ENCODE results near the gene ZEB2.

Gene ZEB2

GRCh38 chr2:144503242-144503641 lies 16.7 kb downstream of the ZEB2 start:
- Histone ChIP-seq H3K4me3 (replicated peaks; ENCODE audit: low read depth, low read length) (no peak overlapping the region), H3K27me3 (replicated peaks; ENCODE audit: control insufficient read depth, insufficient read depth, low read length) (peaks cover 3% of the 10 kb centered on the region), H3K36me3 (ENCODE audit: control insufficient read depth, insufficient read depth, low read length) (no peaks in the 10 kb centered on the region)
- no peak for DNase-seq (ENCODE audit: extremely low read depth, insufficient read length)
- TF ChIP-seq CTCF (IDR thresholded peaks at IDR 0.05; ENCODE audit: insufficient read depth, low read length, poor library complexity, severe bottlenecking), result no peak

- Histone ChIP-seq H3K27me3 (replicated peaks; ENCODE audit: control insufficient read depth, insufficient read depth, low read length) (peaks cover 3% of the 10 kb centered on the region), H3K36me3 (ENCODE audit: control insufficient read depth, insufficient read depth, low read length) (no peaks in the 10 kb centered on the region), H3K4me3 (replicated peaks; ENCODE audit: low read depth, low read length) (no peak overlapping the region)
- no peak for TF ChIP-seq CTCF (IDR thresholded peaks at IDR 0.05; ENCODE audit: insufficient read depth, low read length, poor library complexity, severe bottlenecking)
- DNase-seq (ENCODE audit: extremely low read depth, insufficient read length), result no peak
Observed at GRCh38 chr2:144502369-144502768, 17.6 kb downstream of the ZEB2 start.

GRCh38 chr2:144501627-144502026 lies 18.3 kb downstream of the ZEB2 start:
- no peak overlapping the region for H3K4me3 ChIP-seq (replicated peaks; ENCODE audit: low read depth, low read length)
- peaks cover 3% of the 10 kb centered on the region for H3K27me3 ChIP-seq (replicated peaks; ENCODE audit: control insufficient read depth, insufficient read depth, low read length)
- TF ChIP-seq CTCF (IDR thresholded peaks at IDR 0.05; ENCODE audit: insufficient read depth, low read length, poor library complexity, severe bottlenecking), result no peak
- H3K36me3 ChIP-seq (ENCODE audit: control insufficient read depth, insufficient read depth, low read length), result no peaks in the 10 kb centered on the region
- no peak for DNase-seq (ENCODE audit: extremely low read depth, insufficient read length)

- no peak for TF ChIP-seq CTCF (IDR thresholded peaks at IDR 0.05; ENCODE audit: insufficient read depth, low read length, poor library complexity, severe bottlenecking)
- Histone ChIP-seq H3K4me3 (replicated peaks; ENCODE audit: low read depth, low read length) (no peak overlapping the region), H3K36me3 (ENCODE audit: control insufficient read depth, insufficient read depth, low read length) (no peaks in the 10 kb centered on the region), H3K27me3 (replicated peaks; ENCODE audit: control insufficient read depth, insufficient read depth, low read length) (peaks cover 3% of the 10 kb centered on the region)
- DNase-seq (ENCODE audit: extremely low read depth, insufficient read length), result no peak
Observed at GRCh38 chr2:144501118-144501517, 18.8 kb downstream of the ZEB2 start.

- no peaks in the 10 kb centered on the region for H3K36me3 ChIP-seq (ENCODE audit: control insufficient read depth, insufficient read depth, low read length)
- peaks cover 3% of the 10 kb centered on the region for H3K27me3 ChIP-seq (replicated peaks; ENCODE audit: control insufficient read depth, insufficient read depth, low read length)
- H3K4me3 ChIP-seq (replicated peaks; ENCODE audit: low read depth, low read length), result no peak overlapping the region
- DNase-seq (ENCODE audit: extremely low read depth, insufficient read length), result no peak
- no peak for TF ChIP-seq CTCF (IDR thresholded peaks at IDR 0.05; ENCODE audit: insufficient read depth, low read length, poor library complexity, severe bottlenecking)
Observed at GRCh38 chr2:144500563-144500962, 19.4 kb downstream of the ZEB2 start.

- no peak overlapping the region for H3K4me3 ChIP-seq (replicated peaks; ENCODE audit: low read depth, low read length)
- no peak for DNase-seq (ENCODE audit: extremely low read depth, insufficient read length)
- H3K36me3 ChIP-seq (ENCODE audit: control insufficient read depth, insufficient read depth, low read length), result no peaks in the 10 kb centered on the region
- TF ChIP-seq CTCF (IDR thresholded peaks at IDR 0.05; ENCODE audit: insufficient read depth, low read length, poor library complexity, severe bottlenecking), result no peak
- H3K27me3 ChIP-seq (replicated peaks; ENCODE audit: control insufficient read depth, insufficient read depth, low read length), result no peaks in the 10 kb centered on the region; the same call in 1 of the 2 replicates
Observed at GRCh38 chr2:144498277-144498676, 21.6 kb downstream of the ZEB2 start.
